GM19035 (cell line): ENCODE data around the gene NR2E3.

ENCODE experiments used
- ATAC-seq: cut with Tn5 transposase; IDR thresholded peaks from one replicate; pipeline ENCODE4 v1.9.1; 2021; ENCODE audit not compliant: unreplicated experiment

The NR2E3 gene

GRCh38 chr15:71790081-71790480, 20.3 kb upstream of the NR2E3 start:
- no peak for ATAC-seq

- no peak for ATAC-seq
Observed at GRCh38 chr15:71791975-71792374, 18.4 kb upstream of the NR2E3 start.

- no peak for ATAC-seq
Observed at GRCh38 chr15:71792521-71792920, 17.8 kb upstream of the NR2E3 start.

GRCh38 chr15:71798641-71799040, 11.7 kb upstream of the NR2E3 start:
- no peak for ATAC-seq

GRCh38 chr15:71800190-71800589, 10.2 kb upstream of the NR2E3 start:
- ATAC-seq, result no peak

- no peak for ATAC-seq
Observed at GRCh38 chr15:71800835-71801745, 9.3 kb upstream of the NR2E3 start.

GRCh38 chr15:71801935-71802655, 8.3 kb upstream of the NR2E3 start:
- no peak for ATAC-seq

GRCh38 chr15:71802770-71803169, 7.6 kb upstream of the NR2E3 start:
- no peak for ATAC-seq

GRCh38 chr15:71804226-71804625, 6.1 kb upstream of the NR2E3 start:
- no peak for ATAC-seq

- no peak for ATAC-seq
Observed at GRCh38 chr15:71804695-71805470, 5.5 kb upstream of the NR2E3 start.

- no peak for ATAC-seq
Observed at GRCh38 chr15:71806452-71806931, 3.9 kb upstream of the NR2E3 start.

- ATAC-seq, result no peak
Observed at GRCh38 chr15:71807125-71807629, 3.2 kb upstream of the NR2E3 start.

- ATAC-seq, result no peak
Observed at GRCh38 chr15:71807691-71808091, 2.7 kb upstream of the NR2E3 start.

- no peak for ATAC-seq
Observed at GRCh38 chr15:71808311-71809020, 1.9 kb upstream of the NR2E3 start.

- no peak for ATAC-seq
Observed at GRCh38 chr15:71809346-71809745, 1.0 kb upstream of the NR2E3 start.

- no peak for ATAC-seq
Observed at GRCh38 chr15:71811036-71811736, 832 bp downstream of the NR2E3 start.

- ATAC-seq, result no peak
Observed at GRCh38 chr15:71811752-71812735, 1.7 kb downstream of the NR2E3 start.

- ATAC-seq, result no peak
Observed at GRCh38 chr15:71812966-71813722, 2.8 kb downstream of the NR2E3 start.
